DMS 273 (cell line): ENCODE measurements around the gene CCDC150.
"Not testable (repeated sequence)": the region's sequence is repeated elsewhere in the genome, so short reads cannot be mapped to it uniquely, and the experiment has no call there.

Source experiments
- DNase-seq: peaks from one replicate; lab custom pipeline; 2025; ENCODE audit not compliant: unreplicated experiment; lab: John Stamatoyannopoulos, UW

CCDC150 gene

GRCh38 chr2:196710056-196710455 is 70.5 kb downstream of the CCDC150 start:
- not testable (repeated sequence) for DNase-seq

GRCh38 chr2:196711625-196712024 is 72.1 kb downstream of the CCDC150 start:
- no peak for DNase-seq

GRCh38 chr2:196712867-196713266 is 73.4 kb downstream of the CCDC150 start:
- DNase-seq, result no peak

- peak; percentile 51 for DNase-seq
Measured at GRCh38 chr2:196718419-196719109, 79.0 kb downstream of the CCDC150 start.

- DNase-seq, result peak; percentile 69
Measured at GRCh38 chr2:196719110-196719872, 79.8 kb downstream of the CCDC150 start.

- no peak for DNase-seq
Measured at GRCh38 chr2:196723571-196723970, 84.1 kb downstream of the CCDC150 start.

GRCh38 chr2:196725218-196725617 is 85.7 kb downstream of the CCDC150 start:
- DNase-seq, result no peak

GRCh38 chr2:196725882-196726281 is 86.4 kb downstream of the CCDC150 start:
- DNase-seq, result no peak

GRCh38 chr2:196729418-196729817 is 89.9 kb downstream of the CCDC150 start:
- no peak for DNase-seq

GRCh38 chr2:196736646-196737045 is 97.1 kb downstream of the CCDC150 start:
- not testable (repeated sequence) for DNase-seq

GRCh38 chr2:196737046-196737445 is 97.5 kb downstream of the CCDC150 start:
- DNase-seq, result no peak

GRCh38 chr2:196739031-196739430 is 99.5 kb downstream of the CCDC150 start:
- no peak for DNase-seq

- DNase-seq, result no peak
Measured at GRCh38 chr2:196742216-196742615, 102.7 kb downstream of the CCDC150 start.

GRCh38 chr2:196742685-196743084 is 103.2 kb downstream of the CCDC150 start:
- peak; percentile 30 for DNase-seq

- no peak for DNase-seq
Measured at GRCh38 chr2:196743165-196743564, 103.7 kb downstream of the CCDC150 start.

GRCh38 chr2:196745711-196746110 is 106.2 kb downstream of the CCDC150 start:
- no peak for DNase-seq

- no peak for DNase-seq
Measured at GRCh38 chr2:196747400-196747799, 107.9 kb downstream of the CCDC150 start.

GRCh38 chr2:196748123-196748522 is 108.6 kb downstream of the CCDC150 start:
- no peak for DNase-seq

GRCh38 chr2:196750291-196750923 is 110.9 kb downstream of the CCDC150 start:
- DNase-seq, result peak; percentile 10

GRCh38 chr2:196750977-196751631 is 111.6 kb downstream of the CCDC150 start:
- DNase-seq, result peak; percentile 80
